Mesenchymal stem cell (in vitro differentiated cells and primary cell): Measurements from ENCODE around the gene SCAF8.

Experiments
- DNase-seq: peaks from one replicate; pipeline ENCODE4 v3.0.0-alpha.2; 2013
- H2AFZ ChIP-seq: one replicate; pipeline ENCODE4 v1.6.1; 2013; ENCODE audit warnings: low read depth, mild to moderate bottlenecking, control low read depth, inconsistent platforms, low read length, moderate library complexity
- H2AK5ac ChIP-seq: 2 replicates; pipeline ENCODE4 v1.6.1; 2013; ENCODE audit warnings: low read length, moderate library complexity, mild to moderate bottlenecking, inconsistent platforms; ENCODE audit not compliant: severe bottlenecking
- H2BK120ac ChIP-seq: one replicate; pipeline ENCODE4 v1.6.1; 2013; ENCODE audit warnings: low read depth, mild to moderate bottlenecking, inconsistent platforms, low read length, moderate library complexity
- H2BK12ac ChIP-seq, 2 experiments: one replicate each; pipeline ENCODE4 v1.6.1; 2013; ENCODE audit warnings: inconsistent platforms in 2 of 2, low read length in 2 of 2, mild to moderate bottlenecking in 2 of 2, moderate library complexity in 2 of 2, control low read depth in 1 of 2
- H2BK15ac ChIP-seq: one replicate; pipeline ENCODE4 v1.6.1; 2013; ENCODE audit warnings: mild to moderate bottlenecking, low read depth, inconsistent platforms; ENCODE audit not compliant: poor library complexity, severe bottlenecking
- H2BK5ac ChIP-seq: 2 replicates; pipeline ENCODE4 v1.6.1; 2013; ENCODE audit warnings: low read depth, mild to moderate bottlenecking, low read length, control low read depth, inconsistent platforms; ENCODE audit not compliant: poor library complexity, severe bottlenecking
- H3K14ac ChIP-seq, 2 experiments: one replicate each; pipeline ENCODE4 v1.6.1; 2013; ENCODE audit warnings: inconsistent platforms in 2 of 2, low read length in 2 of 2, control low read depth in 1 of 2, mild to moderate bottlenecking in 1 of 2, moderate library complexity in 1 of 2
- H3K18ac ChIP-seq, 2 experiments: one replicate each; pipeline ENCODE4 v1.6.1; 2013; ENCODE audit warnings: inconsistent platforms in 2 of 2, low read length in 2 of 2, control low read depth in 1 of 2, low read depth in 1 of 2, mild to moderate bottlenecking in 1 of 2
- H3K23ac ChIP-seq, 2 experiments: one replicate each; pipeline ENCODE4 v1.6.1; 2013; ENCODE audit warnings: inconsistent platforms in 2 of 2, low read length in 2 of 2, mild to moderate bottlenecking in 2 of 2, moderate library complexity in 2 of 2, control low read depth in 1 of 2
- H3K27ac ChIP-seq: 2 replicates; pipeline ENCODE4 v1.5.1; 2013; ENCODE audit warnings: mild to moderate bottlenecking, moderate library complexity, low read length, control low read depth, inconsistent platforms; ENCODE audit not compliant: poor library complexity, severe bottlenecking
- H3K27me3 ChIP-seq, 2 experiments: 2 replicates each; pipeline versions ENCODE4 v1.6.1 to v1.7.0; 2013; ENCODE audit warnings: low read length in 2 of 2, mild to moderate bottlenecking in 2 of 2, moderate library complexity in 2 of 2, control low read depth in 1 of 2, inconsistent platforms in 1 of 2; ENCODE audit not compliant: control insufficient read depth in 1 of 2, insufficient read depth in 1 of 2
- H3K36me3 ChIP-seq, 2 experiments: 2 replicates each; pipeline versions ENCODE4 v1.6.1 to v1.7.0; 2013; ENCODE audit warnings: low read length in 2 of 2, control low read depth in 1 of 2, inconsistent platforms in 1 of 2, low read depth in 1 of 2, mild to moderate bottlenecking in 1 of 2; ENCODE audit not compliant: insufficient read depth in 2 of 2, control insufficient read depth in 1 of 2
- H3K4ac ChIP-seq, 2 experiments: one replicate each; pipeline ENCODE4 v1.6.1; 2013; ENCODE audit warnings: inconsistent platforms in 2 of 2, low read length in 2 of 2, mild to moderate bottlenecking in 2 of 2, moderate library complexity in 2 of 2, control low read depth in 1 of 2, low read depth in 1 of 2
- H3K4me1 ChIP-seq: 2 replicates; pipeline ENCODE4 v1.6.1; 2013; ENCODE audit warnings: low read depth, low read length, control low read depth; ENCODE audit not compliant: control insufficient read depth, insufficient read depth
- H3K4me2 ChIP-seq: 2 replicates; pipeline ENCODE4 v1.6.1; 2013; ENCODE audit warnings: low read length, mild to moderate bottlenecking, inconsistent platforms; ENCODE audit not compliant: poor library complexity, severe bottlenecking
- H3K4me3 ChIP-seq, 2 experiments: 2 replicates each; pipeline versions ENCODE4 v1.5.1 to v1.7.0; 2013; ENCODE audit warnings: low read length in 2 of 2, mild to moderate bottlenecking in 2 of 2, control low read depth in 1 of 2, low read depth in 1 of 2; ENCODE audit not compliant: insufficient read depth in 1 of 2
- H3K79me1 ChIP-seq: replicated peaks from 2 replicates; pipeline ENCODE4 v1.6.1; 2013; ENCODE audit warnings: mild to moderate bottlenecking, control low read depth, low read length, inconsistent platforms; ENCODE audit not compliant: poor library complexity, severe bottlenecking
- H3K9ac ChIP-seq: 2 replicates; pipeline ENCODE4 v1.7.0; 2013; ENCODE audit warnings: mild to moderate bottlenecking, low read length, moderate library complexity
- H3K9me3 ChIP-seq: 2 replicates; pipeline ENCODE4 v1.7.0; 2013; ENCODE audit warnings: mild to moderate bottlenecking, low read length; ENCODE audit not compliant: control insufficient read depth
- H4K8ac ChIP-seq: one replicate; pipeline ENCODE4 v1.6.1; 2013; ENCODE audit warnings: inconsistent platforms, mild to moderate bottlenecking, low read length, moderate library complexity
- H4K91ac ChIP-seq: one replicate; pipeline ENCODE4 v1.6.1; 2013; ENCODE audit warnings: mild to moderate bottlenecking, low read length, inconsistent platforms
- WGBS: methylation state at CpG from one replicate; pipeline ENCODE4 v1.1.7; 2013; ENCODE audit warnings: mixed read lengths; 5-methylcytosine and 5-hydroxymethylcytosine counted together

SCAF8 gene

GRCh38 chr6:154821099-154821498 lies 87.9 kb downstream of the SCAF8 start:
- H4K8ac ChIP-seq, result no peak overlapping the region
- H2BK15ac ChIP-seq, result no peak overlapping the region
- H3K4me2 ChIP-seq, result no peak overlapping the region
- no peak overlapping the region for H3K27ac ChIP-seq
- 83% methylated on average over 1 of the region's 1 CpG for WGBS
- peaks cover 2% of the 10 kb centered on the region for H3K4me1 ChIP-seq
- H3K9ac ChIP-seq, result no peak overlapping the region
- peaks cover 27% of the 10 kb centered on the region for H3K79me1 ChIP-seq
- H3K14ac ChIP-seq, result no peak overlapping the region
- DNase-seq, result no peak
- peaks cover 18 to 94% of the 10 kb centered on the region in 2 experiments for H3K36me3 ChIP-seq
- H3K9me3 ChIP-seq, result no peaks in the 10 kb centered on the region
- H3K23ac ChIP-seq, result no peak overlapping the region
- no peak overlapping the region for H3K4me3 ChIP-seq
- H3K27me3 ChIP-seq, result no peaks in the 10 kb centered on the region
- no peak overlapping the region for H2AFZ ChIP-seq
- H4K91ac ChIP-seq, result no peak overlapping the region
- H3K18ac ChIP-seq, result no peak overlapping the region
- no peak overlapping the region for H3K4ac ChIP-seq
- H2BK12ac ChIP-seq, result no peak overlapping the region
- no peak overlapping the region for H2BK120ac ChIP-seq
- no peak overlapping the region for H2AK5ac ChIP-seq
- H2BK5ac ChIP-seq, result no peak overlapping the region

- no peak overlapping the region for H3K4me2 ChIP-seq
- H2BK12ac ChIP-seq, result no peak overlapping the region
- no peak overlapping the region for H3K9ac ChIP-seq
- no peak overlapping the region for H2BK15ac ChIP-seq
- H3K14ac ChIP-seq, result no peak overlapping the region
- no peak overlapping the region for H3K27ac ChIP-seq
- peaks cover 2% of the 10 kb centered on the region for H3K4me1 ChIP-seq
- H4K8ac ChIP-seq, result no peak overlapping the region
- H3K9me3 ChIP-seq, result no peaks in the 10 kb centered on the region
- H3K27me3 ChIP-seq, result no peaks in the 10 kb centered on the region
- no peak overlapping the region for H3K23ac ChIP-seq
- DNase-seq, result no peak
- H2BK5ac ChIP-seq, result no peak overlapping the region
- H3K4ac ChIP-seq, result no peak overlapping the region
- WGBS, result 97% methylated on average over 1 of the region's 2 CpGs
- peaks cover 18 to 92% of the 10 kb centered on the region in 2 experiments for H3K36me3 ChIP-seq
- no peak overlapping the region for H2AK5ac ChIP-seq
- no peak overlapping the region for H2BK120ac ChIP-seq
- no peak overlapping the region for H3K4me3 ChIP-seq
- H3K79me1 ChIP-seq, result peaks cover 27% of the 10 kb centered on the region
- H3K18ac ChIP-seq, result no peak overlapping the region
- H2AFZ ChIP-seq, result no peak overlapping the region
- no peak overlapping the region for H4K91ac ChIP-seq
Measured at GRCh38 chr6:154821638-154822037, 88.4 kb downstream of the SCAF8 start.

- Histone ChIP-seq H2BK5ac (no peak overlapping the region), H3K36me3 (peaks cover 18 to 91% of the 10 kb centered on the region in 2 experiments), H4K8ac (no peak overlapping the region), H3K27ac (no peak overlapping the region), H2AK5ac (no peak overlapping the region), H3K9ac (no peak overlapping the region), H3K4me2 (no peak overlapping the region), H3K18ac (no peak overlapping the region), H3K4me3 (no peak overlapping the region), H2BK15ac (no peak overlapping the region), H3K79me1 (peaks cover 26% of the 10 kb centered on the region), H3K27me3 (no peaks in the 10 kb centered on the region), H3K23ac (no peak overlapping the region), H3K9me3 (no peaks in the 10 kb centered on the region), H3K14ac (no peak overlapping the region), H2BK12ac (no peak overlapping the region), H2AFZ (no peak overlapping the region), H3K4me1 (peaks cover 2% of the 10 kb centered on the region), H3K4ac (no peak overlapping the region), H4K91ac (no peak overlapping the region), H2BK120ac (no peak overlapping the region)
- 98% methylated on average over 2 of the region's 2 CpGs for WGBS
- no peak for DNase-seq
Measured at GRCh38 chr6:154822947-154823558, 89.8 kb downstream of the SCAF8 start.

GRCh38 chr6:154824076-154824475 lies 90.9 kb downstream of the SCAF8 start:
- H3K23ac ChIP-seq, result no peak overlapping the region
- H3K27ac ChIP-seq, result no peak overlapping the region
- no peak overlapping the region for H2BK12ac ChIP-seq
- no peak overlapping the region for H2AK5ac ChIP-seq
- H3K9me3 ChIP-seq, result no peaks in the 10 kb centered on the region
- no peak overlapping the region for H2BK15ac ChIP-seq
- peaks cover 28% of the 10 kb centered on the region for H3K79me1 ChIP-seq
- no peak overlapping the region for H3K14ac ChIP-seq
- H2BK5ac ChIP-seq, result no peak overlapping the region
- no peak overlapping the region for H2AFZ ChIP-seq
- no peak overlapping the region for H3K4me2 ChIP-seq
- H2BK120ac ChIP-seq, result no peak overlapping the region
- H4K8ac ChIP-seq, result no peak overlapping the region
- no peak overlapping the region for H3K18ac ChIP-seq
- H3K4ac ChIP-seq, result no peak overlapping the region
- H3K9ac ChIP-seq, result no peak overlapping the region
- no peak overlapping the region for H3K4me3 ChIP-seq
- DNase-seq, result no peak
- 70% methylated on average over 4 of the region's 4 CpGs for WGBS
- H3K27me3 ChIP-seq, result no peaks in the 10 kb centered on the region
- H3K4me1 ChIP-seq, result peaks cover 2% of the 10 kb centered on the region
- H3K36me3 ChIP-seq, result peaks cover 17 to 91% of the 10 kb centered on the region in 2 experiments
- no peak overlapping the region for H4K91ac ChIP-seq
